SU-DHL-6 (cell line): ENCODE measurements around the gene SMAP1.

ENCODE experiments used
- EZH2phosphoT487 ChIP-seq: fragments of 200-600 bp; sonication (generic), shearing (Covaris generic); conservative IDR thresholded peaks from 2 replicates; pipeline ENCODE4 v1.6.1; 2018; ENCODE audit warnings: mild to moderate bottlenecking, antibody characterized with exemption, low read length, moderate library complexity, mixed read lengths
- TF ChIP-seq, protein P1 (sequence below): fragments of 200-600 bp; sonication (generic); IDR thresholded peaks from one replicate; pipeline ENCODE4 v1.5.1; 2017; ENCODE audit warnings: antibody characterized with exemption, mild to moderate bottlenecking, low read length, moderate library complexity; ENCODE audit not compliant: insufficient read depth, poor library complexity, severe bottlenecking

DNA sequence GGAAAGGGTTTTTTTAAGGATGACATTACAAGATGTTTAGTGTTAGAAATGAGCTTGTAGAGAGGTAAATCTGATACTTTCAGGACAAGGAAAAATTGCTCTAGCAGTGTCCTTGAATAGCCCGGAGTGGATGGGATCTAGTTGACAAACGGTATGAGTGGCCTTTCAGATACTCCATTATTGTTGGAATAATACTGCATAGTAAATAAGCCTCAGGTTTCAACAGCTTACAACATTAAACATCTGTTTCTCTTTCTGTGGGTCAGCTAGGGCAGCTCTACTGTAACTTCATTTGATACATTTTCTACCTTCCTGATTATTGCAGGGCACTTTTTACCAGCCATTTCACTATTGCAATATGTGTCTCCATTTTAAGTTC is 171.2 kb downstream of the SMAP1 start:
- TF ChIP-seq, protein P1, sequence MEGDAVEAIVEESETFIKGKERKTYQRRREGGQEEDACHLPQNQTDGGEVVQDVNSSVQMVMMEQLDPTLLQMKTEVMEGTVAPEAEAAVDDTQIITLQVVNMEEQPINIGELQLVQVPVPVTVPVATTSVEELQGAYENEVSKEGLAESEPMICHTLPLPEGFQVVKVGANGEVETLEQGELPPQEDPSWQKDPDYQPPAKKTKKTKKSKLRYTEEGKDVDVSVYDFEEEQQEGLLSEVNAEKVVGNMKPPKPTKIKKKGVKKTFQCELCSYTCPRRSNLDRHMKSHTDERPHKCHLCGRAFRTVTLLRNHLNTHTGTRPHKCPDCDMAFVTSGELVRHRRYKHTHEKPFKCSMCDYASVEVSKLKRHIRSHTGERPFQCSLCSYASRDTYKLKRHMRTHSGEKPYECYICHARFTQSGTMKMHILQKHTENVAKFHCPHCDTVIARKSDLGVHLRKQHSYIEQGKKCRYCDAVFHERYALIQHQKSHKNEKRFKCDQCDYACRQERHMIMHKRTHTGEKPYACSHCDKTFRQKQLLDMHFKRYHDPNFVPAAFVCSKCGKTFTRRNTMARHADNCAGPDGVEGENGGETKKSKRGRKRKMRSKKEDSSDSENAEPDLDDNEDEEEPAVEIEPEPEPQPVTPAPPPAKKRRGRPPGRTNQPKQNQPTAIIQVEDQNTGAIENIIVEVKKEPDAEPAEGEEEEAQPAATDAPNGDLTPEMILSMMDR: no peak
- no peak for TF ChIP-seq EZH2phosphoT487
